Measurements from ENCODE around the gene PEAR1.

Gene PEAR1

DNA sequence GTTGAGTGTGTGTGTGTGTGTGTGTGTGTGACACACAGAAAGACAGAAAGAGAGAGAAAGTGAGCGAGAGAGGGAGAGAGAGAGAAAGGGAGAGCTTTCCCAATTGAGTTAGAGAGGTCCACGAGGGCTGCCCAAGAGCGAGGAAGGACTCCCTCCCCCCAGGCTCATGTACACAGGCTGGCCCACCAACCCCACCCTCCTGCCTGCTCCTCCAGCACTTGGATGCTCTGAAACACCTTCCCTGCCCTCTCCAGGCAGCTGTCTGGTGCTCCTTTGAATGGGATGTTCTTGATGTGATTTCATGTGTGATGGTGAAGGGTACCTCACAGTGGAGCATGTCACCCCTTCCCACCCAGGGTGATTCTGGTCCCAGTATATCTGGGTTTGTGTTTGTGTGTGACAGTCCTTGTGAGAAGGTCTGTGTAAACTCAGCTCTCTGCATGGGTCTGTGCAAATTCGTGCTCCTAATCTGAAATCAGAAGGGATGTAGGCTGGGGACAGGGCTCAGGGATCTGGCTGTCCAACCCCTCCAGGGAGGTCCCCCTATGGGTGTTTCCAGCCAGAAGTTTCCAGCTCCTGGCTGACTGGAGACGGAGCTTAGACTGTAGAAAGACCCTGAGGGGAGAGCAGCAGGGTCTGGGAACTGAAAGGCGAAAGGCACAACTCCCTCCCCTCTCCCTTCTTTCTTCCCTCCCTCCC is 6.8 kb upstream of the PEAR1 start:
- Histone ChIP-seq H3K9me3 (ENCODE audit: control insufficient read depth, insufficient read depth, low read length) (no peaks in the 10 kb centered on the region), H3K9ac (ENCODE audit: low read depth, low read length) (no peak overlapping the region), H3K27me3 (ENCODE audit: control insufficient read depth, insufficient read depth, low read length) (peaks cover 75% of the 10 kb centered on the region), H3K4me1 (ENCODE audit: control insufficient read depth, insufficient read depth, low read length) (peaks cover 9% of the 10 kb centered on the region), H3K4me3 (ENCODE audit: low read depth, low read length) (peak overlapping the region; percentile 18), H3K36me3 (ENCODE audit: control insufficient read depth, insufficient read depth, low read length) (no peaks in the 10 kb centered on the region)

DNA sequence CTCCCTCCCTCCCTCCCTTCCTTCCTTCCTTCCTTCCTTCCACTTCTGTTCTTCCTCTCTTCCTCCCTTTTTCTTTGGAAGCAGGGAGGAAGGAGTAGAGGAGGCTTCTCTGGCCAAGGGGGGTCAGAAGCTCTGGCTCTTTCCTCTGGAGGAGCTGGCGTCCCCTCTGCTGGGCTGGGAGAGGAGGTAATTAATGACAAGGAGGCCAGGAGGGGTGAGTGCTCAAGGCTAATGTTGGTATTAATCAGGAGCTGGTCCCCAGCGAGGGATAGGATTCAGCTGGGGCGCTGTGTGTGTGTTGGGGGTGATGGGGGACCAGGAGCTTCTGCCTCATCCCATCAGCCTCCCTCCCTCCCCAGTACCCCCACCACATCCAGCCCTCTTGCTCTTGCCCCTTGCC is 6.2 kb upstream of the PEAR1 start:
- Histone ChIP-seq H3K4me1 (ENCODE audit: control insufficient read depth, insufficient read depth, low read length) (peaks cover 9% of the 10 kb centered on the region), H3K4me3 (ENCODE audit: low read depth, low read length) (no peak overlapping the region), H3K36me3 (ENCODE audit: control insufficient read depth, insufficient read depth, low read length) (no peaks in the 10 kb centered on the region), H3K27me3 (ENCODE audit: control insufficient read depth, insufficient read depth, low read length) (peaks cover 80% of the 10 kb centered on the region), H3K9ac (ENCODE audit: low read depth, low read length) (no peak overlapping the region), H3K9me3 (ENCODE audit: control insufficient read depth, insufficient read depth, low read length) (no peaks in the 10 kb centered on the region)

DNA sequence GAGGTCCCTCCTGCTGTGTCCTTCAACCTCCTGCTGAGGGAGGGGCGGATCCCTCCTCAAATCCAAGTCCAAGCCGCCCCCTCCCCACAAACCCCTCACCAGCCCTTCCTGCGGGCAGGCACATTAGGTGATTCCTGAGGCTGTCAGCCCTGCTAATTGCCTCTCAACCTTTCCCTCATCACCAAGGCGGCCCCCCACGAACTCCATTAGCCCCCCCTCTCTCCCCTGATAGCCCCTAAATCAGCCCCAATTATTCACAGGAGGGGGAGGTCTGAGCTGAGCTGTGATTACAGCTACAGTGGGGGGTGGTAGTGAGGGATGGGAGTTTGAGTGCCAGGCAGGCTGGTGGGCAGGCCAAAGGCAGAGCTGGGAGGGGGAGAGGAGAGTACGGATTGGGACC is 5.8 kb upstream of the PEAR1 start:
- H3K9me3 ChIP-seq (ENCODE audit: control insufficient read depth, insufficient read depth, low read length): no peaks in the 10 kb centered on the region
- H3K9ac ChIP-seq (ENCODE audit: low read depth, low read length): no peak overlapping the region
- H3K4me3 ChIP-seq (ENCODE audit: low read depth, low read length): no peak overlapping the region
- H3K4me1 ChIP-seq (ENCODE audit: control insufficient read depth, insufficient read depth, low read length): peaks cover 9% of the 10 kb centered on the region
- no peaks in the 10 kb centered on the region for H3K36me3 ChIP-seq (ENCODE audit: control insufficient read depth, insufficient read depth, low read length)
- peaks cover 80% of the 10 kb centered on the region for H3K27me3 ChIP-seq (ENCODE audit: control insufficient read depth, insufficient read depth, low read length)

DNA sequence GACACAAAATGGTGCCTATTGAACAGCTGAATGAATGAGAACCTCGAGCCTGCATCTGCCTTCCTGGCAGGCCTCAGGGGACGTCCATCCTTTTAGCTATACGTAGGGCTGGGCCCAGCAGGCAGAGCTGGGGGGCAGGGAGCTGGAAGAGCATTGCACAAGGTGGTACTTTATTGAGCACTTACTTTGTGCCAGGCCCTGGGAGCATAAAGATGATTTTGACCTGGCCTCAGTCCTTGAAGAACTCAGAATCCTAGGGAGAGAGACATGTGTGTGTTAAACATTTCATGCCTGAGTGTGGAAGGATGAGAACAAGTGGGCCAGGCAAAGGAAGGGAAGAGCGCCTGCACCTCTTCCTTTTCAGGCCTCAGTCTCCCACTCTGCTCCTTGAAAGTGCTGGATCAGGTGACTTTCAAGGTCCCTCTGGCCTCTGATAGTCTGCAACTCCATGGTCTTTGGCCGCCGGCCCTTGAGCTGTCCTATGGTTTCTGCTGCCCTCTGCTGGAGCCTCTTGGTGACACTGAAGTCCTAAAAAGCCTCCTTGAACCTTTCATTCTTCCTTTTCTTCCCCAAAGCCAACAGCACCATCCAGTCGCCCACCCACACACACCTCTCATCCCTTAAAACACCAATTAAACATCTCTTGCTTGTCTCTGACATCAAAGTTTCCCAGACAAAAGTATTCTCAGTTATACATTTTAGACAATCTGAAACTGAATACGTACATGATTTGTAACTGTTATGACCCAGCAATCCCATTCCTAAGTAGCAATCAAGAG is 3.5 kb upstream of the PEAR1 start:
- Histone ChIP-seq H3K36me3 (ENCODE audit: control insufficient read depth, insufficient read depth, low read length) (no peaks in the 10 kb centered on the region), H3K27me3 (ENCODE audit: control insufficient read depth, insufficient read depth, low read length) (peaks cover 83% of the 10 kb centered on the region), H3K9ac (ENCODE audit: low read depth, low read length) (no peak overlapping the region), H3K4me3 (ENCODE audit: low read depth, low read length) (peak overlapping the region; percentile 10), H3K4me1 (ENCODE audit: control insufficient read depth, insufficient read depth, low read length) (peaks cover 14% of the 10 kb centered on the region), H3K9me3 (ENCODE audit: control insufficient read depth, insufficient read depth, low read length) (no peaks in the 10 kb centered on the region)

DNA sequence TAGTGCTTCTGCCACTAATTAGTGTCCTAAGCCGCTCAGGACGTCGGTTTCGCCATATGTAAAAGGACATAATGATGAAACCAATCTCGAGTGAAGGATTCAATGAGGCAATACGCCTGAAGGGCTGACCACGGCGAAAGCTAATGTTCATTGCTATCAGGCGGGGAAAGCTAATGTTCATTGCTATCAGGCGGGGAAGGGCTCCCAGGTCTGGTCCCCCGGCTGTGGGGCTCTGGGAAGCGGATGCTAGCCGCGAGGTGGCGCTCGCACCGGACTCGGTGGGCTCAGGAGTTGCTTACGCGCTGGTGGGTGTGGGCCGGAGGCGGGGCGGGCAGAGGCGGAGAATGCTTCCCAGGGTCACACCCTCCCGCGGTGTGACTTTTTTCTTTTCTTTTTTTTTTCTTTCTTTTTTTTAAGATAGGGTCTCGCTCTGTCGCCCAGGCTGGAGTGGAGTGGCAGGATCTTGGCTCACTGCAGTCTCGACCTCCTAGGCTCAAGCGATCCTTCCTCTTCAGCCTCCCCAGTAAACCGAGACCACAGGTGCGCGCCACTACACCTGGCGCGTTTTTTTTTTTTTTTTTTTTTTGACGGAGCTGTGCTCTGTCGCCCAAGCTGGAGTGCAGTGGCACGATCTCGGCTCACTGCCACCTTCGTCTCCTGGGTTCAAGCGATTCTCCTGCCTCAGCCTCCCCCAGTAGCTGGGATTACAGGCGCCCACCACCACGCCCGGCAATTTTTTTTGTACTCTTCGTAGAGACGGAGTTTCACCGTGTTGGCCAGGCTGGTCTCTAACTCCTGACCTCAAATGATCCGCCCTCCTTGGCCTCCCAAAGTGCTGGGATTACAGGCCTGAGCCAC is 1.1 kb upstream of the PEAR1 start:
- no peak overlapping the region for H3K9ac ChIP-seq (ENCODE audit: low read depth, low read length)
- no peaks in the 10 kb centered on the region for H3K9me3 ChIP-seq (ENCODE audit: control insufficient read depth, insufficient read depth, low read length)
- no peaks in the 10 kb centered on the region for H3K36me3 ChIP-seq (ENCODE audit: control insufficient read depth, insufficient read depth, low read length)
- peaks cover 6% of the 10 kb centered on the region for H3K4me1 ChIP-seq (ENCODE audit: control insufficient read depth, insufficient read depth, low read length)
- H3K4me3 ChIP-seq (ENCODE audit: low read depth, low read length): peak overlapping the region; percentile 59
- H3K27me3 ChIP-seq (ENCODE audit: control insufficient read depth, insufficient read depth, low read length): peaks cover 73% of the 10 kb centered on the region

DNA sequence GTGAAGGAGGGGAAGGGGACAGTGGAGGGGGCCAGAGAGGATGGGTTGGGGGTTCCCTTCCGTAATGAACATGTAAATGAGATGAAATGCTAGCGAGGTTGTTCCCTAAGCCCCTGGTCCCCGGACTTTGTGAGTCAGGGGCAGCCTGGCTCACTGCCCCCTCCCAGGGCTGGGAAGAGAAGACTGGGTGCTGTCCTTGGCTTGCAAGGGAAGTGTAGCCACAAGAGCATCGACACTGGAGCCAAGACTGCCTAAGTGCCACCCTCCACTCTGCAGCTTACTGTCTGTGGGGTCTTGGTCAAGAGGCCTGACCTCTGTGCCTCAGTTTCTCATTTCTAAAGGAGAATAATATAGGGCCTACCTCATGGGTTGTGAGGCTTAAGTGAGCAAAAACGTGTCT is 483 bp downstream of the PEAR1 start:
- H3K9me3 ChIP-seq (ENCODE audit: control insufficient read depth, insufficient read depth, low read length): no peaks in the 10 kb centered on the region
- peak overlapping the region; percentile 59 for H3K4me3 ChIP-seq (ENCODE audit: low read depth, low read length)
- H3K9ac ChIP-seq (ENCODE audit: low read depth, low read length): no peak overlapping the region
- peaks cover 6% of the 10 kb centered on the region for H3K4me1 ChIP-seq (ENCODE audit: control insufficient read depth, insufficient read depth, low read length)
- peaks cover 69% of the 10 kb centered on the region for H3K27me3 ChIP-seq (ENCODE audit: control insufficient read depth, insufficient read depth, low read length)
- no peaks in the 10 kb centered on the region for H3K36me3 ChIP-seq (ENCODE audit: control insufficient read depth, insufficient read depth, low read length)

DNA sequence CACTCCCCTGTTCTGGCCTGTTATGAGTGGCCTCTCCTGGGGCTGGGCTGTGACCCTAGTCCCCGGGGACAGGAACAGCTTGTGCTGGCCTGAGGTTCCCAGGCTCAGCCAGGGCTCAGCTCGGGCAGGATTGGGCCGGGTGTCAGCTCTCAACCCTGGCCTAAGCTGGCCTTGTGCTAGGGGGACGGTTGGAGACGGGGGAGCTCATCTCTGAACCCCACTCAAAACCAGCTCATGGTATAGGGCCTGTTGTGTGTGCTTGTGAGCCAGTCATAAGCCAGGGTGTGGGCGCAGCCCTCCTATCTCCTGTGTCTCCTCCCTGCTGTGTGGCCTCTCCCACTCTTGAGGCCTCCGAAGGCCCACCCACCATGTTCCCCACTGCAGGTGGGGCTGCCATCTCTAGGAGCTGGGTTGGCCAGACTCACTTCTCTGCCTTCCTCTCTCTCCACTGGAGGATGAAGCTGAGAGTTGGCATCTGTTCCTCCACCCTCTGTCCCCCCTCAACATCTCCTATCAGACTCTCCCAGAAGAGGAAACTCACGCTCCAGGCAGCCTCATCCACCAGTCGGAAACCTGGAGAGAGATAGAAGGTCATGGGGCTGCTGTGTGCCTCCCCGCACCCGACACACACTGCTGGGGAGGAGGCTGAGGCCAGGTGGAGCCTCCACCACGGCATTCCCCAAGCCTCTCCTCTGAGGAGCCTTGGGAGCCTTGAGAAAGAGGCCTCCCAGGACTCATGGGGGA is 1.4 kb downstream of the PEAR1 start:
- H3K9ac ChIP-seq (ENCODE audit: low read depth, low read length): no peak overlapping the region
- peaks cover 6% of the 10 kb centered on the region for H3K4me1 ChIP-seq (ENCODE audit: control insufficient read depth, insufficient read depth, low read length)
- H3K9me3 ChIP-seq (ENCODE audit: control insufficient read depth, insufficient read depth, low read length): no peaks in the 10 kb centered on the region
- no peak overlapping the region for H3K4me3 ChIP-seq (ENCODE audit: low read depth, low read length)
- peaks cover 61% of the 10 kb centered on the region for H3K27me3 ChIP-seq (ENCODE audit: control insufficient read depth, insufficient read depth, low read length)
- H3K36me3 ChIP-seq (ENCODE audit: control insufficient read depth, insufficient read depth, low read length): no peaks in the 10 kb centered on the region

DNA sequence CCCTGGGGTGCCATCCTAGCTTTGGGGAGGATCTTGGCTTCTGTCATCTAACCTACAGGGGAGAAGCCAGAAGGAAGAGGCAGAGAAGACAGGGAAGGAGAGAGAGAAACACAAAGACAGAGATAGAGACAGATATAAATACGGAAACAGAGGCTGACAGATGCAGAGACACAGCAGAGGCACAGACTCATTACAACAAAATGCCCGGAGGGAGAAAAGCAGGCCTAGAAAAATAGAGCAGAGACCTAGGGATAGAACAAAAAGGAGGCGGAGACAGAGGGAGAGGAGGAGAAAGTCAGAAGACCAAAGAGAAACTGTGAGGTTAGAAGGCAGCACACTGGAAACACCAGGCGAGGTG is 1.9 kb downstream of the PEAR1 start:
- no peaks in the 10 kb centered on the region for H3K9me3 ChIP-seq (ENCODE audit: control insufficient read depth, insufficient read depth, low read length)
- no peak overlapping the region for H3K9ac ChIP-seq (ENCODE audit: low read depth, low read length)
- H3K27me3 ChIP-seq (ENCODE audit: control insufficient read depth, insufficient read depth, low read length): peaks cover 58% of the 10 kb centered on the region
- no peak overlapping the region for H3K4me3 ChIP-seq (ENCODE audit: low read depth, low read length)
- H3K36me3 ChIP-seq (ENCODE audit: control insufficient read depth, insufficient read depth, low read length): no peaks in the 10 kb centered on the region
- peaks cover 5% of the 10 kb centered on the region for H3K4me1 ChIP-seq (ENCODE audit: control insufficient read depth, insufficient read depth, low read length)

DNA sequence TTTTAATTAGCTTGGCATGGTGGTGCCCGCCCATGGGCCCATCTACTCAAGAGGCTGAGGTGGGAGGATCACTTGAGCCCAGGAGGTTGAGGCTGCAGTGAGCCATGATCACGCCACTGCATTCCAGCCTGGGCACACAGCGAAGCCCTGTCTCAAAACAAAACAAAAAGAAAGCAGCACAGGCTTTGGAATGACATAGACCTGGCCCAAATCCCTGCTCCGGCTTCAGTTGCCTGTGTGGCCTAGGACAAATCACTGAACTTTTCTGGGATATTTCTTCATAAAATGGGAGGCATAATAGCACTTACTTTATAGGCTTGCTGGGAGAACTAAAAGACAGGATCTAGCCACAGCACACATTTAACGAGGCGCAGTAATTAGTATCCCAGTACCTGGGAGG is 2.4 kb downstream of the PEAR1 start:
- Histone ChIP-seq H3K27me3 (ENCODE audit: control insufficient read depth, insufficient read depth, low read length) (peaks cover 54% of the 10 kb centered on the region), H3K9ac (ENCODE audit: low read depth, low read length) (no peak overlapping the region), H3K9me3 (ENCODE audit: control insufficient read depth, insufficient read depth, low read length) (no peaks in the 10 kb centered on the region), H3K4me1 (ENCODE audit: control insufficient read depth, insufficient read depth, low read length) (peaks cover 4% of the 10 kb centered on the region), H3K36me3 (ENCODE audit: control insufficient read depth, insufficient read depth, low read length) (no peaks in the 10 kb centered on the region), H3K4me3 (ENCODE audit: low read depth, low read length) (no peak overlapping the region)

DNA sequence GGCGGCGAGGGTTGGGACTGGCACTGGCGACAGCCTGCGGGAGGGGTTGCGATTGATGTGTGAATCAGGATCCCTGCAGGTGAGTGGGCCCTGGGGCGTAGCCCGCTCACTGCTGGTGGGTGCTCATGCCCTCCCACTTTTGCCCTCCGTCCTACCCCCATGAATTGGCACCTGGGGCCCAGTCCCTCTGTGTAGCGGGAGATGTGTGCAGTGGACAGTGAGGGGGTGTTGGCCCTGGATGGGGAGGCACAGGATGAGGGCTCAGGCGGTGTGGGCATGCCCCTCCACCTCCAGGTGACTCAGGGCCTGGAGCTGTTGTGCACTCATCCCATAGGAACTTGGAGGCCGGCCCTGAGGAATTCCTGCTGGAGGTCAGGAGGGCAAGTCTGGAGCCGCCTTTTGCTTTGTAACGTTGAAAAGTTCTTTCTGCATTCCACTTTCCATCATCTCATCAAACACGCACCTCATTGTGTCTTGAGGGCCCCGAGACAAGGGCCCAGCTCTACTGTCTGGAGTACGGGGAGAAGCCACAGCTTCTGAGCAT is 3.0 kb downstream of the PEAR1 start:
- Histone ChIP-seq H3K9me3 (ENCODE audit: control insufficient read depth, insufficient read depth, low read length) (no peaks in the 10 kb centered on the region), H3K27me3 (ENCODE audit: control insufficient read depth, insufficient read depth, low read length) (peaks cover 52% of the 10 kb centered on the region), H3K4me3 (ENCODE audit: low read depth, low read length) (no peak overlapping the region), H3K36me3 (ENCODE audit: control insufficient read depth, insufficient read depth, low read length) (no peaks in the 10 kb centered on the region), H3K9ac (ENCODE audit: low read depth, low read length) (no peak overlapping the region), H3K4me1 (ENCODE audit: control insufficient read depth, insufficient read depth, low read length) (peaks cover 4% of the 10 kb centered on the region)
